Measurements from ENCODE around the gene ANKH.

- TF ChIP-seq, protein P1, sequence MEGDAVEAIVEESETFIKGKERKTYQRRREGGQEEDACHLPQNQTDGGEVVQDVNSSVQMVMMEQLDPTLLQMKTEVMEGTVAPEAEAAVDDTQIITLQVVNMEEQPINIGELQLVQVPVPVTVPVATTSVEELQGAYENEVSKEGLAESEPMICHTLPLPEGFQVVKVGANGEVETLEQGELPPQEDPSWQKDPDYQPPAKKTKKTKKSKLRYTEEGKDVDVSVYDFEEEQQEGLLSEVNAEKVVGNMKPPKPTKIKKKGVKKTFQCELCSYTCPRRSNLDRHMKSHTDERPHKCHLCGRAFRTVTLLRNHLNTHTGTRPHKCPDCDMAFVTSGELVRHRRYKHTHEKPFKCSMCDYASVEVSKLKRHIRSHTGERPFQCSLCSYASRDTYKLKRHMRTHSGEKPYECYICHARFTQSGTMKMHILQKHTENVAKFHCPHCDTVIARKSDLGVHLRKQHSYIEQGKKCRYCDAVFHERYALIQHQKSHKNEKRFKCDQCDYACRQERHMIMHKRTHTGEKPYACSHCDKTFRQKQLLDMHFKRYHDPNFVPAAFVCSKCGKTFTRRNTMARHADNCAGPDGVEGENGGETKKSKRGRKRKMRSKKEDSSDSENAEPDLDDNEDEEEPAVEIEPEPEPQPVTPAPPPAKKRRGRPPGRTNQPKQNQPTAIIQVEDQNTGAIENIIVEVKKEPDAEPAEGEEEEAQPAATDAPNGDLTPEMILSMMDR (IDR thresholded peaks at IDR 0.05) = no peak
- no peak for TF ChIP-seq POLR2A (IDR thresholded peaks at IDR 0.05)
Measured at GRCh38 chr5:14681236-14681752, 190.3 kb downstream of the ANKH start.
